Testis (tissue), 3 donors: Measurements from ENCODE around the gene WNT6. TPM values are rescaled to one million over a fixed set of nuclear protein-coding genes. Genes with fewer than 3 reads are reported as not detected.

ENCODE experiments used
- DNase-seq: peaks from one replicate; pipeline ENCODE4 v3.0.0-alpha.2; 2019
- H3K27ac ChIP-seq, 2 donors: fragments of 200-600 bp; sonication (generic); one replicate each; pipeline ENCODE4 v1.5.1; 2019
- H3K27me3 ChIP-seq: fragments of 200-600 bp; sonication (generic); one replicate; pipeline ENCODE4 v1.5.1; 2019
- H3K36me3 ChIP-seq: fragments of 200-600 bp; sonication (generic); one replicate; pipeline ENCODE4 v1.5.1; 2017; ENCODE audit warnings: low read depth; ENCODE audit errors: missing control alignments
- H3K4me1 ChIP-seq: fragments of 200-600 bp; sonication (generic); one replicate; pipeline ENCODE4 v1.5.1; 2019
- H3K4me3 ChIP-seq, 2 donors: fragments of 200-600 bp; sonication (generic); one replicate each; pipeline ENCODE4 v1.5.1; 2017 to 2019
- H3K9me3 ChIP-seq: fragments of 200-600 bp; sonication (generic); one replicate; pipeline ENCODE4 v1.5.1; 2017
- CTCF ChIP-seq, 3 experiments: fragments of 450-650 bp in 2 of 3; fragments of 200-600 bp in 1 of 3; sonication (generic) in 1 of 3; IDR thresholded peaks; one replicate each; pipeline ENCODE4 v1.5.1; 2016 to 2019; ENCODE audit warnings: antibody characterized with exemption in 3 of 3, mild to moderate bottlenecking in 2 of 3, moderate library complexity in 1 of 3
- POLR2A ChIP-seq: fragments of 450-650 bp; IDR thresholded peaks from one replicate; pipeline ENCODE4 v1.6.1; 2017; ENCODE audit warnings: antibody characterized with exemption, mild to moderate bottlenecking, moderate library complexity
- WGBS, 2 donors: methylation state at CpG; one replicate each; pipeline ENCODE4 v1.1.5; 2018; 5-methylcytosine and 5-hydroxymethylcytosine counted together
- intact Hi-C: fragments of 100-400 bp; cut with DNase I; formaldehyde crosslinking; loops from one replicate; pipeline ENCODE4 v1.15.1; 2023; ENCODE audit warnings: low total_unique reads
- polyA plus RNA-seq: library from polyadenylated mRNA; stranded (reverse); fragments of 350-450 nt; fragmentation: Illumina TruSeq; extraction: RNeasy Lipid Tissue Mini Kit (QIAGEN cat#74804); gene quantifications from one replicate; pipeline ENCODE4 v1.2.3, GENCODE V29; 2014; ENCODE audit warnings: low read depth, low replicate concordance; ENCODE audit not compliant: insufficient read depth
- total RNA-seq, 2 donors: library from RNA; depleted of rRNA; stranded (reverse); fragments of >200 nt; gene quantifications; one replicate each; pipeline ENCODE4 v1.2.3, GENCODE V29; 2016

WNT6 gene
- total and polyA plus RNA-seq, 3 donors from 2014 or later: 2.7 to 46.5 (median 5.5) TPM

- H3K27me3 ChIP-seq: no peaks in the 10 kb centered on the region
- no peaks in the 10 kb centered on the region for H3K9me3 ChIP-seq
- WGBS, 2 donors: 72 to 79% methylated on average over 6 to 12 of the region's 12 CpGs
- intact Hi-C loops: no loop called here
- peaks cover 20% of the 10 kb centered on the region for H3K4me1 ChIP-seq
- no peak overlapping the region for H3K27ac ChIP-seq
- H3K36me3 ChIP-seq: no peaks in the 10 kb centered on the region
- no peak for TF ChIP-seq POLR2A
- no peak for TF ChIP-seq CTCF (IDR thresholded peaks at IDR 0.05)
- no peak overlapping the region for H3K4me3 ChIP-seq
- DNase-seq: no peak
Observed at GRCh38 chr2:218894151-218894879, 34.7 kb downstream of the WNT6 start.

- no peaks in the 10 kb centered on the region for H3K27me3 ChIP-seq
- no peaks in the 10 kb centered on the region for H3K36me3 ChIP-seq
- no peak overlapping the region for H3K4me3 ChIP-seq
- WGBS, 2 donors: 94 to 100% methylated on average over 4 of the region's 4 CpGs
- DNase-seq: no peak
- intact Hi-C loops: no loop called here
- H3K27ac ChIP-seq: no peak overlapping the region
- no peaks in the 10 kb centered on the region for H3K9me3 ChIP-seq
- peaks cover 20% of the 10 kb centered on the region for H3K4me1 ChIP-seq
- TF ChIP-seq POLR2A (no peak), CTCF (IDR thresholded peaks at IDR 0.05) (no peak)
Observed at GRCh38 chr2:218894880-218895157, 35.2 kb downstream of the WNT6 start.

GRCh38 chr2:218895326-218895725 lies 35.7 kb downstream of the WNT6 start:
- DNase-seq: no peak
- no peak overlapping the region for H3K27ac ChIP-seq
- 100% methylated on average over 3 of the region's 3 CpGs for WGBS, 2 donors
- H3K36me3 ChIP-seq: no peaks in the 10 kb centered on the region
- H3K4me1 ChIP-seq: peaks cover 20% of the 10 kb centered on the region
- intact Hi-C loops: no loop called here
- no peaks in the 10 kb centered on the region for H3K27me3 ChIP-seq
- H3K4me3 ChIP-seq: no peak overlapping the region
- H3K9me3 ChIP-seq: no peaks in the 10 kb centered on the region
- no peak for TF ChIP-seq POLR2A
- no peak for TF ChIP-seq CTCF (IDR thresholded peaks at IDR 0.05)

- Histone ChIP-seq H3K4me1 (peaks cover 20% of the 10 kb centered on the region), H3K27ac (no peak overlapping the region), H3K9me3 (no peaks in the 10 kb centered on the region), H3K4me3 (no peak overlapping the region), H3K36me3 (no peaks in the 10 kb centered on the region), H3K27me3 (no peaks in the 10 kb centered on the region)
- WGBS, 2 donors: 54 to 56% methylated on average over 8 of the region's 8 CpGs
- TF ChIP-seq CTCF (IDR thresholded peaks at IDR 0.05) (no peak), POLR2A (no peak)
- intact Hi-C loops: no loop called here
- DNase-seq: no peak
Observed at GRCh38 chr2:218895759-218896500, 36.3 kb downstream of the WNT6 start.
